Osteoblast (primary cell): ENCODE results near the gene DNAJC3. TPM values are rescaled to one million over a fixed set of nuclear protein-coding genes. Genes with fewer than 3 reads are reported as not detected.
"Not testable (repeated sequence)": the region's sequence is repeated elsewhere in the genome, so short reads cannot be mapped to it uniquely, and the experiment has no call there.

Source experiments
- DNase-seq: peaks from one replicate; pipeline ENCODE4 v3.0.0; 2011; ENCODE audit warnings: low spot score, mixed read lengths; ENCODE audit not compliant: insufficient read length; ENCODE audit errors: missing footprints
- H2AFZ ChIP-seq: 2 replicates; pipeline ENCODE4 v1.6.0; 2011; ENCODE audit warnings: mild to moderate bottlenecking, low read length
- H3K27ac ChIP-seq: 2 replicates; pipeline ENCODE4 v1.5.1; 2011; ENCODE audit warnings: mild to moderate bottlenecking, low read depth, low read length, moderate library complexity
- H3K27me3 ChIP-seq: 2 replicates; pipeline ENCODE4 v1.6.0; 2012; ENCODE audit warnings: mild to moderate bottlenecking, control low read depth, inconsistent platforms, low read length, moderate library complexity; ENCODE audit not compliant: insufficient read depth
- H3K36me3 ChIP-seq: 2 replicates; pipeline ENCODE4 v1.5.1; 2011; ENCODE audit warnings: mild to moderate bottlenecking, low read length, control low read depth, moderate library complexity; ENCODE audit not compliant: insufficient read depth
- H3K4me1 ChIP-seq: 2 replicates; pipeline ENCODE4 v1.5.1; 2011; ENCODE audit warnings: mild to moderate bottlenecking, low read length, control low read depth, moderate library complexity; ENCODE audit not compliant: insufficient read depth
- H3K4me2 ChIP-seq: 2 replicates; pipeline ENCODE4 v1.6.0; 2011; ENCODE audit warnings: mild to moderate bottlenecking, low read length; ENCODE audit not compliant: insufficient read depth
- H3K4me3 ChIP-seq: fragments of 200-600 bp; sonication (generic); 3 replicates; pipeline ENCODE4 v1.5.1; 2012; ENCODE audit warnings: mild to moderate bottlenecking, low read length, inconsistent platforms; ENCODE audit not compliant: insufficient read depth
- H3K79me2 ChIP-seq: 2 replicates; pipeline ENCODE4 v1.6.0; 2012; ENCODE audit warnings: mild to moderate bottlenecking, low read length, control low read depth, inconsistent platforms; ENCODE audit not compliant: insufficient read depth
- H3K9me3 ChIP-seq: 2 replicates; pipeline ENCODE4 v1.5.1; 2011; ENCODE audit warnings: low read depth, low read length, control low read depth
- H4K20me1 ChIP-seq: 2 replicates; pipeline ENCODE4 v1.6.0; 2012; ENCODE audit warnings: mild to moderate bottlenecking, low read length, control low read depth; ENCODE audit not compliant: insufficient read depth
- CTCF ChIP-seq: IDR thresholded peaks from 2 replicates; pipeline ENCODE4 v1.5.1; 2011; ENCODE audit warnings: mild to moderate bottlenecking, low read depth, low read length, moderate library complexity; ENCODE audit errors: extremely low read depth
- total RNA-seq: library from RNA; depleted of rRNA; stranded (reverse); fragments of >200 nt; gene quantifications from 2 replicates; pipeline ENCODE4 v1.2.3, GENCODE V29; 2012

The DNAJC3 gene
- total RNA-seq, 1 donor, result 58.6 TPM

GRCh38 chr13:95724252-95724651 is 47.3 kb downstream of the DNAJC3 start:
- H3K27ac ChIP-seq, result no peak overlapping the region
- peaks cover 45% of the 10 kb centered on the region for H3K79me2 ChIP-seq
- no peak for DNase-seq
- no peak overlapping the region for H2AFZ ChIP-seq
- H3K4me2 ChIP-seq, result no peak overlapping the region
- H3K36me3 ChIP-seq, result peaks cover 5% of the 10 kb centered on the region
- no peaks in the 10 kb centered on the region for H4K20me1 ChIP-seq
- no peak overlapping the region for H3K4me3 ChIP-seq
- no peak for TF ChIP-seq CTCF
- peaks cover 6% of the 10 kb centered on the region for H3K4me1 ChIP-seq
- no peaks in the 10 kb centered on the region for H3K27me3 ChIP-seq
- H3K9me3 ChIP-seq, result no peaks in the 10 kb centered on the region

- Histone ChIP-seq H3K4me2 (no peak overlapping the region), H2AFZ (no peak overlapping the region), H3K27me3 (no peaks in the 10 kb centered on the region), H3K4me1 (no peaks in the 10 kb centered on the region), H3K36me3 (peaks cover 5% of the 10 kb centered on the region), H3K79me2 (peaks cover 51% of the 10 kb centered on the region), H3K27ac (no peak overlapping the region), H3K9me3 (no peaks in the 10 kb centered on the region), H4K20me1 (peaks cover 5% of the 10 kb centered on the region), H3K4me3 (no peak overlapping the region)
- TF ChIP-seq CTCF, result no peak
- no peak for DNase-seq
These were observed 49.9 kb downstream of the DNAJC3 start for GRCh38 chr13:95726876-95727275.

- Histone ChIP-seq H2AFZ (no peak overlapping the region), H3K27ac (no peak overlapping the region), H3K9me3 (no peaks in the 10 kb centered on the region), H3K27me3 (no peaks in the 10 kb centered on the region), H3K36me3 (no peaks in the 10 kb centered on the region), H3K4me2 (no peak overlapping the region), H3K4me1 (no peaks in the 10 kb centered on the region), H4K20me1 (peaks cover 5% of the 10 kb centered on the region), H3K79me2 (peaks cover 62% of the 10 kb centered on the region), H3K4me3 (no peak overlapping the region)
- TF ChIP-seq CTCF, result no peak
- DNase-seq, result no peak
These were observed 52.0 kb downstream of the DNAJC3 start for GRCh38 chr13:95728957-95729356.

- Histone ChIP-seq H3K4me2 (no peak overlapping the region), H3K9me3 (peaks cover 3% of the 10 kb centered on the region), H3K36me3 (no peaks in the 10 kb centered on the region), H2AFZ (no peak overlapping the region), H4K20me1 (peaks cover 9% of the 10 kb centered on the region), H3K27ac (no peak overlapping the region), H3K4me1 (no peaks in the 10 kb centered on the region), H3K79me2 (peaks cover 49% of the 10 kb centered on the region), H3K4me3 (no peak overlapping the region), H3K27me3 (no peaks in the 10 kb centered on the region)
- no peak for TF ChIP-seq CTCF
- DNase-seq, result no peak
These were observed 57.2 kb downstream of the DNAJC3 start for GRCh38 chr13:95734124-95734523.

DNA sequence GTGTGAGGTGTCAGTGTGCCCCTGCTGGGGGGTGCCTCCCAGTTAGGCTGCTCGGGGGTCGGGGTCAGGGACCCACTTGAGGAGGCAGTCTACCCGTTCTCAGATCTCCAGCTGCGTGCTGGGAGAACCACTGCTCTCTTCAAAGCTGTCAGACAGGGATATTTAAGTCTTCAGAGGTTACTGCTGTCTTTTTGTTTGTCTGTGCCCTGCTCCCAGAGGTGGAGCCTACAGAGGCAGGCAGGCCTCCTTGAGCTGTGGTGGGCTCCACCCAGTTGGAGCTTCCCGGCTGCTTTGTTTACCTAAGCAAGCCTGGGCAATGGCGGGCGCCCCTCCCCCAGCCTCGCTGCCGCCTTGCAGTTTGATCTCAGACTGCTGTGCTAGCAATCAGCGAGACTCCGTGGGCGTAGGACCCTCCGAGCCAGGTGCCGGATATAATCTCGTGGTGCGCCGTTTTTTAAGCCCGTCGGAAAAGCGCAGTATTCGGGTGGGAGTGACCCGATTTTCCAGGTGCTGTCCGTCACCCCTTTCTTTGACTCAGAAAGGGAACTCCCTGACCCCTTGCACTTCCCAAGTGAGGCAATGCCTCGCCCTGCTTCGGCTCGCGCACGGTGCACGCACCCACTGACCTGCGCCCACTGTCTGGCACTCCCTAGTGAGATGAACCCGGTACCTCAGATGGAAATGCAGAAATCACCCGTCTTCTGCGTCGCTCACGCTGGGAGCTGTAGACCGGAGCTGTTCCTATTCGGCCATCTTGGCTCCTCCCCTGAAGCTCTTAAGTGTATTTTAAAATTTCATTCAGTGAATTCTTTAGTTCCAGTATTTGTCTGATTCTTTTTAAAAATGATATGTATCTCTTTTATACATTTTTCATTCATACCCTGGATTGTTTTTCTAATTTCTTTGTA is 63.4 kb downstream of the DNAJC3 start:
- not testable (repeated sequence) for H3K27ac ChIP-seq, H3K9me3 ChIP-seq, H3K36me3 ChIP-seq, H3K4me2 ChIP-seq, H2AFZ ChIP-seq, DNase-seq, H3K27me3 ChIP-seq, H3K4me3 ChIP-seq, H3K4me1 ChIP-seq
- peaks cover 33% of the 10 kb centered on the region for H3K79me2 ChIP-seq
- H4K20me1 ChIP-seq, result peaks cover 24% of the 10 kb centered on the region
